ENCODE results near the gene PHF10.

Gene PHF10

DNA sequence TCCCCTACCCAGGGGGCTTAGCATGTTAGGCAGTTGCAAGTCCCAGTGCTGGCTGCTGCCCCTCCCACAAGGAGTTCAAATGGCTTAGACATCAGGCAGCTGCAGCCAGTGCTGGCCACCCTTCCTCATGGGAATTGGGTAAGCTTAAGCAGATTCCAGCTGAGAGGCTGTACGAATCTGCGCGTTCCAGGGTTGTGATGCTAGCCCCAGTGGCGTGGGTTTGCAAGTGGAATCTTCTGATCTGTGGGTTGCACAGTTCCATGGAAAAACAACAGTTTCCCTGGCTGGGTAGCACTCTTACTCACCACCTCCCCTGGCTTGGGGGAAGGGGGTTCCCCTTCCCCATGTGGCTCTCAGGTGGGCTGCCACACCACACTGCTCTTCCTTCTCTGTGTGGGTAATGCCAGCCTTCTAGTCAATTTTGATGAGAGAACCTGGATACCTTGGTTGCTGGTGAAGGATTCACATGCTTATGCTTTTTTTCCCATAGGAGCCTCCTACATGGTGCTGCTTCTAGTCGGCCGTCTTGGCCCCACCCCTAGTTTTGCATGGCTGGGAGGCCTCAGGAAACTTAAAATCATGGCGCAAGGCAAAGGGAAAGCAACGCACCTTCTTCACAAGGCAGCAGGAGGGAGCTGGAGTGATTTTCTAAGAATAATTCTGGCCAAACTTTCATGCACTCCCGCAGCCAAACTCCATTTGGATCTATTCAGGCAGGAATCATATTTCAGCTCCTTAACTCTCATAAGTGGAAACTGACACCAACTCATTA is 14.1 kb upstream of the PHF10 start:
- Histone ChIP-seq H3K27ac (replicated peaks) (no peak overlapping the region), H3K4me3 (replicated peaks; ENCODE audit: insufficient read depth, low read length) (no peak overlapping the region), H3K27me3 (ENCODE audit: insufficient read depth, poor library complexity, severe bottlenecking) (no peaks in the 10 kb centered on the region)
- DNase-seq (ENCODE audit: low read depth in 1 of 2, low spot score in 1 of 2) = no peak
- TF ChIP-seq, protein P1, sequence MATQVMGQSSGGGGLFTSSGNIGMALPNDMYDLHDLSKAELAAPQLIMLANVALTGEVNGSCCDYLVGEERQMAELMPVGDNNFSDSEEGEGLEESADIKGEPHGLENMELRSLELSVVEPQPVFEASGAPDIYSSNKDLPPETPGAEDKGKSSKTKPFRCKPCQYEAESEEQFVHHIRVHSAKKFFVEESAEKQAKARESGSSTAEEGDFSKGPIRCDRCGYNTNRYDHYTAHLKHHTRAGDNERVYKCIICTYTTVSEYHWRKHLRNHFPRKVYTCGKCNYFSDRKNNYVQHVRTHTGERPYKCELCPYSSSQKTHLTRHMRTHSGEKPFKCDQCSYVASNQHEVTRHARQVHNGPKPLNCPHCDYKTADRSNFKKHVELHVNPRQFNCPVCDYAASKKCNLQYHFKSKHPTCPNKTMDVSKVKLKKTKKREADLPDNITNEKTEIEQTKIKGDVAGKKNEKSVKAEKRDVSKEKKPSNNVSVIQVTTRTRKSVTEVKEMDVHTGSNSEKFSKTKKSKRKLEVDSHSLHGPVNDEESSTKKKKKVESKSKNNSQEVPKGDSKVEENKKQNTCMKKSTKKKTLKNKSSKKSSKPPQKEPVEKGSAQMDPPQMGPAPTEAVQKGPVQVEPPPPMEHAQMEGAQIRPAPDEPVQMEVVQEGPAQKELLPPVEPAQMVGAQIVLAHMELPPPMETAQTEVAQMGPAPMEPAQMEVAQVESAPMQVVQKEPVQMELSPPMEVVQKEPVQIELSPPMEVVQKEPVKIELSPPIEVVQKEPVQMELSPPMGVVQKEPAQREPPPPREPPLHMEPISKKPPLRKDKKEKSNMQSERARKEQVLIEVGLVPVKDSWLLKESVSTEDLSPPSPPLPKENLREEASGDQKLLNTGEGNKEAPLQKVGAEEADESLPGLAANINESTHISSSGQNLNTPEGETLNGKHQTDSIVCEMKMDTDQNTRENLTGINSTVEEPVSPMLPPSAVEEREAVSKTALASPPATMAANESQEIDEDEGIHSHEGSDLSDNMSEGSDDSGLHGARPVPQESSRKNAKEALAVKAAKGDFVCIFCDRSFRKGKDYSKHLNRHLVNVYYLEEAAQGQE (IDR thresholded peaks at IDR 0.05; ENCODE audit: insufficient replicate concordance, low read depth) = no peak
- TF ChIP-seq, protein P2, sequence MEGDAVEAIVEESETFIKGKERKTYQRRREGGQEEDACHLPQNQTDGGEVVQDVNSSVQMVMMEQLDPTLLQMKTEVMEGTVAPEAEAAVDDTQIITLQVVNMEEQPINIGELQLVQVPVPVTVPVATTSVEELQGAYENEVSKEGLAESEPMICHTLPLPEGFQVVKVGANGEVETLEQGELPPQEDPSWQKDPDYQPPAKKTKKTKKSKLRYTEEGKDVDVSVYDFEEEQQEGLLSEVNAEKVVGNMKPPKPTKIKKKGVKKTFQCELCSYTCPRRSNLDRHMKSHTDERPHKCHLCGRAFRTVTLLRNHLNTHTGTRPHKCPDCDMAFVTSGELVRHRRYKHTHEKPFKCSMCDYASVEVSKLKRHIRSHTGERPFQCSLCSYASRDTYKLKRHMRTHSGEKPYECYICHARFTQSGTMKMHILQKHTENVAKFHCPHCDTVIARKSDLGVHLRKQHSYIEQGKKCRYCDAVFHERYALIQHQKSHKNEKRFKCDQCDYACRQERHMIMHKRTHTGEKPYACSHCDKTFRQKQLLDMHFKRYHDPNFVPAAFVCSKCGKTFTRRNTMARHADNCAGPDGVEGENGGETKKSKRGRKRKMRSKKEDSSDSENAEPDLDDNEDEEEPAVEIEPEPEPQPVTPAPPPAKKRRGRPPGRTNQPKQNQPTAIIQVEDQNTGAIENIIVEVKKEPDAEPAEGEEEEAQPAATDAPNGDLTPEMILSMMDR (IDR thresholded peaks at IDR 0.05; ENCODE audit: insufficient read depth, low read length) = no peak
- TF ChIP-seq POLR2AphosphoS5 (IDR thresholded peaks at IDR 0.05; ENCODE audit: low read depth) (no peak), GABPA (IDR thresholded peaks at IDR 0.05; ENCODE audit: low read depth) (no peak), SPI1 (IDR thresholded peaks at IDR 0.05; ENCODE audit: borderline replicate concordance, low read depth) (no peak)

DNA sequence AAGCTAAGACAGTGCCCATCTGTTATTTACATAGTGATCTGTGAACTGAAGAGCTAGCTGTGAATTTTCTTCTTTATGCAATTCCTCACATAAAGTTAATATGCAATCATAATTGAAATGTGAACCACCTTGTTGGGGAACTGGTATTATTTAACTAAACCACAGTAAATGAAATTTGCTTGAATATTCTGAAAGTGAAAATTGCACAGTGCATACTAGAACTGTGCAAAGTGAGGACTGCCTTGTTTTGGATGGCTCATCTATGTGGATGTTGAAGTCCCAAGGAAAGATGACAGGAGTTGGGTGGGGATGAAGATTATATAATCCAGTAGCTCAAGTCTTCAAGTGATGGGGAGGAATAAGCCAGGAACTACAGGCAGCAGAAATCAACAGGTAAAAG is 5.7 kb upstream of the PHF10 start:
- Histone ChIP-seq H3K4me3 (replicated peaks; ENCODE audit: insufficient read depth, low read length) (no peak overlapping the region), H3K27ac (replicated peaks) (no peak overlapping the region), H3K27me3 (ENCODE audit: insufficient read depth, poor library complexity, severe bottlenecking) (no peaks in the 10 kb centered on the region)
- TF ChIP-seq GABPA (IDR thresholded peaks at IDR 0.05; ENCODE audit: low read depth) (no peak), POLR2AphosphoS5 (IDR thresholded peaks at IDR 0.05; ENCODE audit: low read depth) (no peak), SPI1 (IDR thresholded peaks at IDR 0.05; ENCODE audit: borderline replicate concordance, low read depth) (no peak)
- TF ChIP-seq, protein P1 (IDR thresholded peaks at IDR 0.05; ENCODE audit: insufficient replicate concordance, low read depth) = no peak
- TF ChIP-seq, protein P2 (IDR thresholded peaks at IDR 0.05; ENCODE audit: insufficient read depth, low read length) = no peak
- DNase-seq (ENCODE audit: low read depth in 1 of 2, low spot score in 1 of 2) = no peak

DNA sequence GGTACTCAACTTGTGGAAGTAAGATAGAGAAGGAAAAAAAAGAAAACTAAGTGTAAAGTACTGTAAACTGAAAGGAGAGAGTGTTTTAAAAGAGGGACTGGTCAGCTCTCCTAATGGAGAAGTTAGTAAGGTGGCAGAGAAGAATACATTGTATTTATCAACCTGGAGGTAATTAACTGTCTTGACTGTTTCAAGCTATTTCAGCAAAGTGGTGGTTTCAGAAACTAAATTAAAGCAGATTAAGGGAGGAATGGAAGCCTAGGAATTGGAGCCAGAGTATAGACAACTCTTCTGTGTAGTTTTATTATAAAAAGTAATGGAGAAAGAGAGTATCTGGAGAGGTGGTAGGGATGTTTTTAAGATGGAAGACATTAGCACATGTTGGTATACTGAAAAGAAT is 2.7 kb upstream of the PHF10 start:
- Histone ChIP-seq H3K4me3 (replicated peaks; ENCODE audit: insufficient read depth, low read length) (no peak overlapping the region), H3K27ac (replicated peaks) (no peak overlapping the region), H3K27me3 (ENCODE audit: insufficient read depth, poor library complexity, severe bottlenecking) (no peaks in the 10 kb centered on the region)
- no peak for TF ChIP-seq POLR2AphosphoS5 (IDR thresholded peaks at IDR 0.05; ENCODE audit: low read depth)
- no peak for DNase-seq (ENCODE audit: low read depth in 1 of 2, low spot score in 1 of 2)

DNA sequence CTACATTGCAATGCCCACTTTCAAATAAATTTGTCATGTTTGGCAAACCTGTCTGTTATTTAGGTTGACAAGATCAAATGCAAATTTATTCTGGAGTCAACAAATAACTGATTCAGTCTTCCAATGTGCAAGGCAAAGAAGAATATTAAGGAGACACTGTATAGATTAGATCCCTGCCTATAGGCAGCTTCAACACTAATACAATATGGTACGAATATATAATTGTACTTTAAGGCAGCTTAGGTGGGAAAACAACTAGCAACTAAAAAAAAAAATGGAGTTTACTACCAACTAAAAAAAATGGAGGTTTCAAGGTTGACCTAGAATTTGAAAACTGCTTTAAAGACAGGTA is 1.7 kb upstream of the PHF10 start:
- H3K27me3 ChIP-seq (ENCODE audit: insufficient read depth, poor library complexity, severe bottlenecking) = no peaks in the 10 kb centered on the region
- no peak overlapping the region for H3K4me3 ChIP-seq (replicated peaks; ENCODE audit: insufficient read depth, low read length)
- H3K27ac ChIP-seq (replicated peaks) = no peak overlapping the region
- TF ChIP-seq, protein P1 (IDR thresholded peaks at IDR 0.05; ENCODE audit: insufficient replicate concordance, low read depth) = no peak
- TF ChIP-seq POLR2AphosphoS5 (IDR thresholded peaks at IDR 0.05; ENCODE audit: low read depth) (no peak), GABPA (IDR thresholded peaks at IDR 0.05; ENCODE audit: low read depth) (no peak), SPI1 (IDR thresholded peaks at IDR 0.05; ENCODE audit: borderline replicate concordance, low read depth) (no peak)
- TF ChIP-seq, protein P2 (IDR thresholded peaks at IDR 0.05; ENCODE audit: insufficient read depth, low read length) = no peak
- no peak for DNase-seq (ENCODE audit: low read depth in 1 of 2, low spot score in 1 of 2)

Measured in HL-60 (cell line).